ENCODE measurements around the gene GOLGB1. TPM values are rescaled to one million over a fixed set of nuclear protein-coding genes. Genes with fewer than 3 reads are reported as not detected.

The GOLGB1 gene
- total and polyA plus RNA-seq, 12 donors: 12.3 to 66.8 (median 49.2) TPM

GRCh38 chr3:121645054-121645453 is 104.5 kb downstream of the GOLGB1 start:
- peaks cover 0 to 21% (median 13%) of the 10 kb centered on the region in 9 donors for H3K4me1 ChIP-seq
- 93 to 97% methylated on average over 5 of the region's 5 CpGs for WGBS, 2 donors
- ATAC-seq (no peak), DNase-seq (no peak)
- no peak for TF ChIP-seq CTCF (IDR thresholded peaks at IDR 0.05)
- H3K9me3 ChIP-seq: peaks cover 0 to 10% (median 0%) of the 10 kb centered on the region in 11 donors
- H3K4me3 ChIP-seq: no peak overlapping the region
- no peaks in the 10 kb centered on the region for H3K27me3 ChIP-seq
- peaks cover 0 to 71% (median 5%) of the 10 kb centered on the region in 9 donors for H3K36me3 ChIP-seq
- H3K27ac ChIP-seq: no peak overlapping the region
- intact Hi-C loops (cut with DNase I): loop anchor here in 5 of 10 donors (5.0 to 10.0 kb wide), 5 partner anchors 43 to 98 kb away; partner anchors contain the start of genes FBXO40 (in 2 of the 5), POLQ (in 2 of the 5) and ARGFX (in 1 of the 5)

GRCh38 chr3:121642601-121643314 is 106.8 kb downstream of the GOLGB1 start:
- DNase-seq (no peak), ATAC-seq (no peak)
- no peaks in the 10 kb centered on the region for H3K9me3 ChIP-seq
- peaks cover 0 to 84% (median 5%) of the 10 kb centered on the region in 9 donors for H3K36me3 ChIP-seq
- H3K27me3 ChIP-seq: no peaks in the 10 kb centered on the region
- peak overlapping the region in 1 of 10 donors; percentile 4 for H3K27ac ChIP-seq
- intact Hi-C loops (cut with DNase I): loop anchor here in 2 of 10 donors (10.0 kb wide), 2 partner anchors 48 to 78 kb away; partner anchors contain the start of genes ARGFX (in 1 of the 2) and FBXO40 (in 1 of the 2)
- H3K4me1 ChIP-seq: peaks cover 0 to 4% (median under 1%) of the 10 kb centered on the region in 9 donors
- H3K4me3 ChIP-seq: no peak overlapping the region
- 59 to 65% methylated on average over 9 of the region's 9 CpGs for WGBS, 2 donors
- TF ChIP-seq CTCF (IDR thresholded peaks at IDR 0.05): no peak

- H3K27me3 ChIP-seq: no peaks in the 10 kb centered on the region
- ATAC-seq (no peak), DNase-seq (no peak)
- H3K27ac ChIP-seq: no peak overlapping the region
- WGBS, 2 donors: 95 to 97% methylated on average over 2 of the region's 2 CpGs
- H3K4me1 ChIP-seq: no peaks in the 10 kb centered on the region
- no peak overlapping the region for H3K4me3 ChIP-seq
- H3K36me3 ChIP-seq: peaks cover 0 to 93% (median 5%) of the 10 kb centered on the region in 9 donors
- intact Hi-C loops (cut with DNase I): loop anchor here in 2 of 10 donors (10.0 kb wide), 2 partner anchors 46 to 76 kb away; partner anchors contain the start of genes ARGFX (in 1 of the 2) and FBXO40 (in 1 of the 2)
- TF ChIP-seq CTCF (IDR thresholded peaks at IDR 0.05): no peak
- H3K9me3 ChIP-seq: no peaks in the 10 kb centered on the region
Observed at GRCh38 chr3:121641127-121641526, 108.4 kb downstream of the GOLGB1 start.

- WGBS, 2 donors: 100% methylated on average over 1 of the region's 1 CpG
- Histone ChIP-seq H3K4me3 (no peak overlapping the region), H3K36me3 (peaks cover 0 to 98% (median 0%) of the 10 kb centered on the region in 9 donors), H3K4me1 (no peaks in the 10 kb centered on the region), H3K9me3 (no peaks in the 10 kb centered on the region), H3K27ac (no peak overlapping the region), H3K27me3 (no peaks in the 10 kb centered on the region)
- ATAC-seq (no peak), DNase-seq (no peak)
- intact Hi-C loops (cut with DNase I): no loop called here
- no peak for TF ChIP-seq CTCF (IDR thresholded peaks at IDR 0.05)
Observed at GRCh38 chr3:121637922-121638321, 111.6 kb downstream of the GOLGB1 start.

Measured in heart right ventricle (tissue), 16 donors.